ENCODE measurements around the gene TSPAN14. TPM values are rescaled to one million over a fixed set of nuclear protein-coding genes. Genes with fewer than 3 reads are reported as not detected.

TSPAN14 gene
- total RNA-seq, 2 experiments from 2014 or later, result 109 to 117 TPM

GRCh38 chr10:80484243-80484642 is 30.1 kb downstream of the TSPAN14 start:
- ChIA-PET CTCF (interaction anchor here (0.9 to 2.4 kb wide), 7 partner anchors 13 to 106 kb away, joined by 3 to 13 read pairs (median 7); no protein-coding TSS in a partner anchor), POLR2A (interaction anchor here (1.4 to 9.7 kb wide), 3 partner anchors 14 to 25 kb away, joined by 3 to 67 read pairs (median 18); no protein-coding TSS in a partner anchor)

GRCh38 chr10:80484676-80485075 is 30.6 kb downstream of the TSPAN14 start:
- peak overlapping the region; percentile 94 for H3K27ac Mint-ChIP-seq
- CTCF ChIA-PET, result interaction anchor here (1.2 to 2.6 kb wide), 6 partner anchors 10 to 40 kb away, joined by 4 to 13 read pairs (median 8); no protein-coding TSS in a partner anchor
- POLR2A ChIA-PET, result interaction anchor here (1.4 to 9.7 kb wide), 3 partner anchors 13 to 25 kb away, joined by 3 to 67 read pairs (median 18); no protein-coding TSS in a partner anchor
- H3K36me3 Mint-ChIP-seq (ENCODE audit: low read depth), result peaks cover 66% of the 10 kb centered on the region
- DNase-seq (no peak), ATAC-seq (no peak)
- peaks cover 92% of the 10 kb centered on the region for H3K4me1 Mint-ChIP-seq (ENCODE audit: low read depth)
- peak overlapping the region; percentile 74 for H3K4me3 Mint-ChIP-seq
- H3K27me3 Mint-ChIP-seq (ENCODE audit: low read depth), result no peaks in the 10 kb centered on the region
- no peaks in the 10 kb centered on the region for H3K9me3 Mint-ChIP-seq (ENCODE audit: insufficient read depth)

More at GRCh38 chr10:80484243-80484642, 30.1 kb downstream of the TSPAN14 start:
- ATAC-seq (no peak), DNase-seq (no peak)
- Mint-ChIP-seq H3K9me3 (ENCODE audit: insufficient read depth) (no peaks in the 10 kb centered on the region), H3K36me3 (ENCODE audit: low read depth) (peaks cover 65% of the 10 kb centered on the region), H3K27me3 (ENCODE audit: low read depth) (no peaks in the 10 kb centered on the region), H3K4me3 (peak overlapping the region; percentile 74), H3K4me1 (ENCODE audit: low read depth) (peaks cover 88% of the 10 kb centered on the region), H3K27ac (peak overlapping the region; percentile 94)

- ChIA-PET POLR2A (interaction anchor here (1.0 to 9.7 kb wide), 4 partner anchors 15 to 26 kb away, joined by 3 to 67 read pairs (median 35); no protein-coding TSS in a partner anchor), CTCF (interaction anchor here (1.2 to 5.3 kb wide), 7 partner anchors 10 to 40 kb away, joined by 4 to 40 read pairs (median 9); no protein-coding TSS in a partner anchor)
- ATAC-seq (no peak), DNase-seq (no peak)
- Mint-ChIP-seq H3K27me3 (ENCODE audit: low read depth) (no peaks in the 10 kb centered on the region), H3K27ac (peak overlapping the region; percentile 94), H3K4me1 (ENCODE audit: low read depth) (peaks cover 94% of the 10 kb centered on the region), H3K9me3 (ENCODE audit: insufficient read depth) (no peaks in the 10 kb centered on the region), H3K4me3 (peak overlapping the region; percentile 74), H3K36me3 (ENCODE audit: low read depth) (peaks cover 68% of the 10 kb centered on the region)
Observed at GRCh38 chr10:80485076-80485945, 31.2 kb downstream of the TSPAN14 start.

GRCh38 chr10:80485946-80486764 is 32.0 kb downstream of the TSPAN14 start:
- ATAC-seq (peak; percentile 8), DNase-seq (no peak)
- no peaks in the 10 kb centered on the region for H3K27me3 Mint-ChIP-seq (ENCODE audit: low read depth)
- peaks cover 96% of the 10 kb centered on the region for H3K4me1 Mint-ChIP-seq (ENCODE audit: low read depth)
- ChIA-PET POLR2A (interaction anchor here (0.7 to 9.7 kb wide), 8 partner anchors 10 to 129 kb away, joined by 3 to 67 read pairs (median 12); no protein-coding TSS in a partner anchor), CTCF (interaction anchor here (1.0 to 5.3 kb wide), 11 partner anchors 11 to 48 kb away, joined by 3 to 46 read pairs (median 12); no protein-coding TSS in a partner anchor)
- H3K27ac Mint-ChIP-seq, result peak overlapping the region; percentile 94
- peak overlapping the region; percentile 74 for H3K4me3 Mint-ChIP-seq
- H3K9me3 Mint-ChIP-seq (ENCODE audit: insufficient read depth), result no peaks in the 10 kb centered on the region
- peaks cover 69% of the 10 kb centered on the region for H3K36me3 Mint-ChIP-seq (ENCODE audit: low read depth)

GRCh38 chr10:80486785-80487420 is 32.8 kb downstream of the TSPAN14 start:
- Mint-ChIP-seq H3K36me3 (ENCODE audit: low read depth) (peaks cover 69% of the 10 kb centered on the region), H3K9me3 (ENCODE audit: insufficient read depth) (no peaks in the 10 kb centered on the region), H3K27ac (peak overlapping the region; percentile 94), H3K4me3 (peak overlapping the region; percentile 74), H3K4me1 (ENCODE audit: low read depth) (peaks cover 96% of the 10 kb centered on the region), H3K27me3 (ENCODE audit: low read depth) (no peaks in the 10 kb centered on the region)
- ATAC-seq (no peak), DNase-seq (no peak)
- ChIA-PET POLR2A (interaction anchor here (0.7 to 9.7 kb wide), 7 partner anchors 11 to 128 kb away, joined by 3 to 67 read pairs (median 18); no protein-coding TSS in a partner anchor), CTCF (interaction anchor here (1.0 to 5.3 kb wide), 15 partner anchors 9 to 48 kb away, joined by 3 to 46 read pairs (median 8); no protein-coding TSS in a partner anchor)

GRCh38 chr10:80487421-80487785 is 33.3 kb downstream of the TSPAN14 start:
- H3K36me3 Mint-ChIP-seq (ENCODE audit: low read depth), result peaks cover 71% of the 10 kb centered on the region
- H3K4me3 Mint-ChIP-seq, result peak overlapping the region; percentile 74
- no peaks in the 10 kb centered on the region for H3K9me3 Mint-ChIP-seq (ENCODE audit: insufficient read depth)
- DNase-seq (no peak), ATAC-seq (no peak)
- no peaks in the 10 kb centered on the region for H3K27me3 Mint-ChIP-seq (ENCODE audit: low read depth)
- ChIA-PET POLR2A (interaction anchor here (1.6 to 9.7 kb wide), 6 partner anchors 11 to 30 kb away, joined by 5 to 67 read pairs (median 18); no protein-coding TSS in a partner anchor), CTCF (interaction anchor here (1.0 to 5.3 kb wide), 13 partner anchors 10 to 49 kb away, joined by 3 to 46 read pairs (median 10); no protein-coding TSS in a partner anchor)
- H3K27ac Mint-ChIP-seq, result peak overlapping the region; percentile 94
- peaks cover 97% of the 10 kb centered on the region for H3K4me1 Mint-ChIP-seq (ENCODE audit: low read depth)

- Mint-ChIP-seq H3K4me1 (ENCODE audit: low read depth) (peaks cover 97% of the 10 kb centered on the region), H3K27ac (peak overlapping the region; percentile 94), H3K4me3 (peak overlapping the region; percentile 74), H3K36me3 (ENCODE audit: low read depth) (peaks cover 74% of the 10 kb centered on the region), H3K27me3 (ENCODE audit: low read depth) (no peaks in the 10 kb centered on the region), H3K9me3 (ENCODE audit: insufficient read depth) (no peaks in the 10 kb centered on the region)
- CTCF ChIA-PET, result interaction anchor here (1.0 to 5.3 kb wide), 11 partner anchors 11 to 43 kb away, joined by 3 to 46 read pairs (median 10); no protein-coding TSS in a partner anchor
- DNase-seq (peak; percentile 88), ATAC-seq (peak; percentile 74)
- POLR2A ChIA-PET, result interaction anchor here (0.7 to 9.7 kb wide), 7 partner anchors 12 to 28 kb away, joined by 3 to 67 read pairs (median 18); no protein-coding TSS in a partner anchor
Observed at GRCh38 chr10:80487791-80488538, 33.9 kb downstream of the TSPAN14 start.

GRCh38 chr10:80488539-80489066 is 34.5 kb downstream of the TSPAN14 start:
- peak overlapping the region; percentile 74 for H3K4me3 Mint-ChIP-seq
- DNase-seq (no peak), ATAC-seq (no peak)
- H3K4me1 Mint-ChIP-seq (ENCODE audit: low read depth), result peaks cover 97% of the 10 kb centered on the region
- peak overlapping the region; percentile 94 for H3K27ac Mint-ChIP-seq
- H3K9me3 Mint-ChIP-seq (ENCODE audit: insufficient read depth), result no peaks in the 10 kb centered on the region
- ChIA-PET CTCF (interaction anchor here (0.7 to 5.3 kb wide), 10 partner anchors 10 to 45 kb away, joined by 3 to 46 read pairs (median 16); no protein-coding TSS in a partner anchor), POLR2A (interaction anchor here (0.7 to 9.7 kb wide), 6 partner anchors 12 to 48 kb away, joined by 3 to 67 read pairs (median 10); no protein-coding TSS in a partner anchor)
- H3K27me3 Mint-ChIP-seq (ENCODE audit: low read depth), result no peaks in the 10 kb centered on the region
- peaks cover 74% of the 10 kb centered on the region for H3K36me3 Mint-ChIP-seq (ENCODE audit: low read depth)

GRCh38 chr10:80489371-80490112 is 35.4 kb downstream of the TSPAN14 start:
- no peak overlapping the region for H3K4me3 Mint-ChIP-seq
- peak overlapping the region; percentile 21 for H3K27ac Mint-ChIP-seq
- no peaks in the 10 kb centered on the region for H3K27me3 Mint-ChIP-seq (ENCODE audit: low read depth)
- no peaks in the 10 kb centered on the region for H3K9me3 Mint-ChIP-seq (ENCODE audit: insufficient read depth)
- peaks cover 99% of the 10 kb centered on the region for H3K4me1 Mint-ChIP-seq (ENCODE audit: low read depth)
- DNase-seq, result no peak
- ATAC-seq, result no peak
- ChIA-PET CTCF (interaction anchor here (0.6 to 5.3 kb wide), 8 partner anchors 9 to 46 kb away, joined by 3 to 46 read pairs (median 20); no protein-coding TSS in a partner anchor), POLR2A (interaction anchor here (0.9 to 9.7 kb wide), 4 partner anchors 11 to 47 kb away, joined by 3 to 67 read pairs (median 28); no protein-coding TSS in a partner anchor)
- H3K36me3 Mint-ChIP-seq (ENCODE audit: low read depth), result peaks cover 77% of the 10 kb centered on the region

Measured in activated CD8-positive, alpha-beta T cell treated with anti-CD3 and anti-CD28 coated beads, Interleukin-2, amount 10 ng/mL, durations not matched to agents 7 days and 5 days (primary cell).